HG03135 (cell line): ENCODE measurements around the gene IRF5.
"Not testable (repeated sequence)": the region's sequence is repeated elsewhere in the genome, so short reads cannot be mapped to it uniquely, and the experiment has no call there.

Experiments used
- ATAC-seq: cut with Tn5 transposase; IDR thresholded peaks from one replicate; pipeline ENCODE4 v1.9.1; 2021; ENCODE audit warnings: mild to moderate bottlenecking, moderate library complexity; ENCODE audit not compliant: unreplicated experiment

IRF5 gene

DNA sequence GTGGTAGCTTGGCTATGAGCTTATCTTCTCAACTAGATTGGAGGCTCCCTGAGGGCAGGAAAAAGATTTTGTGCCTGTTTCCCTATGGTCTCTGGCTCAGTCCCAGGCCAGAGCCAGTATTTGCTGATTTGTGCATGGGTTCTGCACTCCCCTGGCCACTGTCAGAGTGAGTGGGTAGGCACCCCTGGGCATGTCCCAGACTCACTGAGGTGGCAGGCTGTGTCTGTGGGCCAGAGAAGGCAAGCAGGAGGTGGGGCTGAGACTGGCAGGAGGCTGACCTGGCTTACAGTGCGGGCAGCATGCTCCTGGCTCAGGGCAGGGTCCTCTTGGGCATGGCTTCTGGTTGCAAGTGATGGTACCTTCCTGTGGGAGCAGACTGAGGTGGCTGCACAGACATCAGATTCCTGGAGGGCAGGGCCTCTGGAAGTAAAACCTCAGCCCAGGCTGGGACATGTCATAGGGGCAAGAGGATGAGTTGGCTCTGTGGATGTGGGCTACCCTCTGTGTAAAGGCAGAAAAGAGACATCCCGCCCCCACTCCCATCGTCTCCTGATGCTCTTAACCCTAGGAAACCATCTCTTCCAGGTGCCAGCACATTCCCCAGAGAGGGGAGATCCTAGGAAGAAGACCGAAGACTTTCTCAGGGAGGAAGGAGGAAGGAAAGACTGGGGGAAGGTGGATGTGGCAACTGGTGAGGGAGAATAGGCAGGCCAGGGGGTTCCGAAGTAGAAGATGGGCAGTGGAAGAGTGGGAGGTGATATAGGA is 31.5 kb upstream of the IRF5 start:
- ATAC-seq = no peak

DNA sequence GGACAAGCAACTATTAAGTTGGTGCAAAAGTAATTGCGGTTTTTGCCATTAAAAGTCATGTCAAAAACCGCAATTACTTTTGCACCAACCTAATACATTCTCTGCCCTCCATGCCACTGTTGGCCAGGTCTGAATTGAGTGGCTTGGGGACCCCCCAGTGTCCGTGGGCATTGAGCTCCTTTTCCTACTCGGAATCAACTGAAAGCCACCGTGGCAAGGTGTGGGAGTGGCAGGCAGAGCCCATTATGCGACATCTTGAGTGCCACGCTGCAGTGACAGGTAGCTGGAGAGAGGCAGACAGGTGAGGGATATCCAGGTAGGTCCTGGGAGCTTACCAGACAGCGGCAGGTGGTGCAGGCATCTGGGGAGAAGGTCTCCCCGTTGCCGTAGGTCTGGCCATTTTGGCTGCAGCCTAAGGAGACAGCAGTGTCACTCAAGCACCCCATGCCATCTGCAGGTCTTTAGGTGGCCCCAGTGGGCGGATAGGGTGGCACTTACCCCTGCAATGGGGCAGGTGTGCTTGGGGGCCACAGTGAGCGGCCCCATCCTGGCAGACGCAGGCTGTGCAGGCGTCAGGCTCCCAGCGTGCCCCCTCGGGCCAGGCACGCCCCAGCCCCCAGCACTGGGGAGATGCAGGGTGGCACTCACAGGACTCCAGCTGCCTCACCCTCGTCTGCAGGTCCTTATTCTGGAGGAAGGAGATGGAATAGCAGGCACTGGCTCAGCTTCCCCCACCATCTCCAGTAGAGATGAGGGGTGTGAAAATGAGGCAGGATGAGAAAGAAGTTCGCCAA is 30.8 kb upstream of the IRF5 start:
- ATAC-seq = no peak

DNA sequence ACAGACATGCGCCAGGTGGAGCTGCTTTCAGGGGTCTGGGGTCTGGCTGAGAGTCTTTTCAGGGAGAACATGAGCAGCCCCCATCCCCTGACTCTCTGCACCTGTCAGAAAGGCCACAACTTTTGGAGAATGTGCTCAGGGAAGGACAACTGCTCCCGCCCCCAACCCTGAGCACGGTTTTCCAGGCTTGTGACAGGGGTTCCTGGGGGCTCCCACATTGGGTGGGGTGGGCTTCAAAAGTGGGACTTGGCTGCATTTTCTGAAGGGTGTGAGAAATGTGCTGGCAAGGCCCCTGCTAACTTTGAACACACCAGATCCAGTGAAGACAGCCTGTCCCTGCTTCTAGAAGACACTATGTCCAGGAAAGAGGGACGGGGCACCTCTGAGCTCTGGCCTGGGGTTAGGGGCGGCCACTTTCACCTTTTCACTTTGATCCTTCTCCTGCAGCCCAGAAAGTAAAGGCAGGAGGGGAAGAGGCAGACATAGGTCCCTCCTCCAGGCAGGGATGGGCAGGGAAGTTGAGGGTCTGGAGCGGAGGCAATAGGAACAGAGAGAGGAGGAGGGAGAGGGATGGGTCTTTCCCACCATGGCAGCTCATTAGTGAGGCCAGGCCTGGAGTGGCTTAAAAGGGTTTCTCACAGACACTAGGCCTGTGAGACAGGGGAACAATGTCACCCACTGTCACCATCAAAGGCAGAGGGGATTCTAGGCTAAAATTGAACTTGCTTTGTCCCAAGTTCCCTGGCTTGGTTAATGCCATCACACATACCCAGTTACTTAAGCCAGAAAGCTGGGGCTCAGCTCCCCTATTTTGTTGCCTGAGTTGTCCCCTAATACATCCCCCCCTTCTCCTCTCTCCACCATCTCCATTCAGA is 28.7 kb upstream of the IRF5 start:
- no peak for ATAC-seq

DNA sequence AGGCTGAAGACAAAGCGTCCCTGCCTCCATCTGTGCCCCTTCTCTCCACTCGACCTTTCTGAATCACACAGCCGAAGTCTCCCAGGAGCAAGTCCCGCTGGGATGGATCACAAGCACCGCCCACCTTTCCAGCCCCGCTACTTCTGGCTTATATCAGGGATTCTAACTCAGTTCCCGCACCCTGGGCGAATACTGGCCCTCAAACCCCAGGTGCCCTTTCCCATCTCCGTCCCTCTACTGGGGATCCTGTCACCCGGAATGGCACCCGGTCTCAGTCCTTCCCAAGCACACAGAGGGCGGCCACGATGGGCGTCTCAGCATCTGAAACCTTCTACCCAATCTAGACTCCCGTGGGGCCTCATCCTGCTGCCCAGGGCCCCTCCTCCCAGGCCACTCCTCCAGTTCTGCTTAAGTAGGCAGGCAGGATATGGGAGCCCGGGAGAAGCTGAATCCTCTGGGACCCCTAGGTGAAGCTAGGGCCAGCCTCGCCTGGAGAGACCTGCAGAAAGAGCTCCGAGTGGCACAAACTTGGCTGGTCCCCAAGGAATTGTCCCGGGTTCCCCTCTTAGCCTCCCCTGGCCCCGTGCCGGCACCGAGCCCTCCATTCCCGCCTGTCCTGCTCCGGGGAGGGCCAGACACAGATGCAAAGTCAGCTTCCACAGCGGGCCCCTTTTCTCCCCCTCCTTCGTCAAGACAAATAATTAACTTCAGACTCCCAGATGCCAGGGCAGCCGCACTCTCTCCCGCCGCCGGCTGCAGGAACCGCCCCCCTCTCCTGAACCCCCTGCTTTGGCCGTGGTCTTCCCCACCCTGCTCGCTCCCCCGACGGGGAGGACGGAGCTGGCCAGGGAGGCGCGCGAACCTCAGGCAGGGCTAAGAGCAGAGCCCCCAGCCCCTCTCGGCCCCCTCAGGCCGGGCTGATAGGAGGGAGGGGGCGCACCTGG is 27.8 kb upstream of the IRF5 start:
- ATAC-seq = no peak

DNA sequence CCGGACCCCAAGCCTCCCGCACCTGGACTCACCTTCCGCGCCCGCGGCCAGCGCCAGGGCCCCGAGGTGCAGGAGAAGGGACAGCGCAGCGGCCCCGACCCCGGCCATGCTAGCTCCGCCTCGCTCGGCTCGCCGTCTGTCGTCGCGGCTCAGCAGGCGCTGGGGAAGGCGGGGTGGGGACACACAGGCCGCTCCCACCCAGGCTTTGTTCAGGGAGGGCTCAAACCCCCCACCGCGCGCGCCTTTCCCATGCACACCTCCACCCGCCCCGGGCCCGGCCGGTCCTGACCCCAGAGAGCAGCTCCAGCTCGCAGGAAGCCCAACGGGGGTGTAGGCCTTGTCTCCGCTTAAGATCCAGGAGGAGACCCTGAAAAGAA is 27.2 kb upstream of the IRF5 start, which contains the start of gene KCP:
Gene KCP, minus strand, starts transcription at position 141 of the 377 bp plus-strand sequence. Its CDS starts 33 bp downstream, at position 108.
- no peak for ATAC-seq

DNA sequence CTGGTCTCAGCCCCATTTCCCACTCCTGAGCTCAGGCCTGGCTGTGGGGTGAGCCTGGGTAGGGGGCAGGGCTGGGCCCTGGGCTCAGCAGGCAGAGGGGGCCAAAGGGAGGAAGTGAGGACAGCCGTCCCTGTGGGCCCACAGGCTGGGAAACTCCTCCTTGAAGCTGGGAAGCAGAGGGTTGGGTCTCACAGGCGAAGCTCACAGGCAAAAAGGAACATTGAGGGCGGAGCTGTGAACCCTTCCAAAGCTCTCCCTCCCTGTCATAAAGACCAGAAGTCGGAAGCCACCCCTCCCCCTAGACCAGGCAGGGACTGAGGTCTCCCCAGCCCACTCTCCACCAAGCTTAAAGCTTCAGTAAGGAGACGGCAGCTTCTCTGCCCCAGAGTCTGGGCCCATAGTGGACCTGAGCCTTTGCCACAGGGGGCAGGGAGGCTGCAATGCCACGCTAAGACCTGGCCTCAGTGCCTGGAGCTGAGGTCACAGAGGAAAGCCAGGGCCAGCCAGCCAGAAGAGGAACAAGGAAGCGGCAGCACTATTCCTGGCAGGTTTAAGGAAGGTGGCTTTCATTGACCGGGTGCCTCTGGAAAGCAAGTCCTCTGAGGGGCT is 26.2 kb upstream of the IRF5 start:
- no peak for ATAC-seq

DNA sequence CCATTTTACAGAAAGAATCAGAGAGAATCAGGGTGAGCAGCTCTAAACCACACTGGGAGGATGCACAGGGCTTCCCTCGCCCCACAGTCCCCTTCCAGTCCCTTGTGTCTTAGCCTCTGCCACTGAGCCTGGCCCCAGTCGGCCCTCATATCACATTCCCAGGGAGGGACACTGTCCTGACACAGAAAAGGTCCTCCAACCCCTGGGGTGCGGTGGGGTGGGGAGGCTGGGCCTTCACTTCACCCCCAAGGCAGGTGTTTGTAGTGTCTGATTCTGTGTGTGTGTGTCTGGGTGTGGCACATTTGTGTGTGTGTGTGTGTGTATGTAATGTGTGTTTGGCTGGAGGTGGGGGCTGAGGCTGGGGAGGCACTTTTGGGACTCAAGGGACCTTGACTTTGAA is 25.4 kb upstream of the IRF5 start:
- ATAC-seq = no peak

DNA sequence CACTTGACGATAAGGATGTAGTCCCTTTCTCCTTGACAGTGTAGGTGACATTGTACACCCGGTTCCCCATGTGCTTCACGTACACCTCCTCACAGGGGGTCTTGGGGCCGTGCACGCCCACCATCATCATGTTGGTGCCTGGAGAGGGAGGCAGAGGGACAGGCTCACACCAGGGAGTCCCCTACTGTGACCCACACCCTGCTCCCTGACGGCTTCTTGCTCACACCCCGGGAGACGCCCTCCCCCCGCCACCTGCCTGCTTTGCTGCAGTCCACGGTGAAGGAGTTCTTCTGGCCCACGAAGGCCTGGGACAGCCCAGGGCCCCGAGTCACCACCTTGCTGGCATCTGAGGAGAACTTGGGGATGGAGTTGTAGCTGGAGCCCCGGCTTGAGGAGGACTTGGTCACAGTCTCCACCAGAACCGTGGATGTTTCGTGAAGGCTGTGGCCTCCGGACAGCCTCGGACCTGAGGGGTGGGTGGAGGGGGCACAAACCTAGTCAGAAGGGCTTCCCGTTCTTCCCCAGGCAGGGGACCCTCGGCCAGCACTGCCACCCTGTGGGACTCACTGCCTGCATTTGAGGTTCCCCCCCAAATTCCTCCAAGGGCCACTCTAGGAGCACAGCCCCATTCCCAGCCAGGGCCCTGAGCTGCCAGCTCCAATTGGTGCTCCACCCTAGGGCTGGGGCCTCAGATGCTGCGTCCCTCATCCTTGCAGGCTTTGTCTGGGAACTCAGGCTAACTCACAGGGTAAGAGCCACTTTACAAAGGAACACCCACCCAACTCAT is 24.8 kb upstream of the IRF5 start:
- ATAC-seq = not testable (repeated sequence)

DNA sequence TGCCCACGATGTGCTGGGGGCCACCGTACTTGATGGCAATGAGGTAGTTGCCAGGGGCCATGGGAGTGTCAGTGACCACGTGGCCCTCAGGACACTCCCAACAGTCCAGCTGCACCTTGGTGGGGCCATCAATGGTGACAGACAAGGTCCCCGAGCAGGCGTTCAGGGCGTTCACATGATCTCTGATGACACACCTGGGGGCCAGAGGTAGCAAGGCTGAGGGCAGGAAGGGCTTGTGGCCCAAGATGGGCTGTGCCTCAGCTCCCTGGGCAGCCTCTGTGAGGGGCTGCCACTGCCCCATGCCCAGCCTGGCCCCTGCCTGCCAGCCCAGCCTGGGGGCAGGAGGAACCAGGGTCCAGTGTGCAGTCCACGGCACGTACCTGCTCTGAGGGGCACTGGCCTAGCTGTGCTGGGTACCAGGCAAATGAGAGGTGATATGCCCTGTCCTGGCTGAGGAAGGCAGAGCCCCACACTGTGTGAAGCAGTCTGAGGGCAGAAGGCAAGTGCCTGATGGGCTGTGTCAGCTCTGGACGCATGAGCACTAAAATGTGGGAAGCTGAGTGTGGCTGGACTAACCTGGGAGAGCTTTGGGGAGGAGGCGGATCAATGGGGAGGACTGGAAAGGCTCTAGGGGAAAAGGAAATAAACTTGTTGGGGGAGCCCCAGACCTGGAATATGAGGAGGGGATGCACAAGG is 23.7 kb upstream of the IRF5 start:
- ATAC-seq = no peak

DNA sequence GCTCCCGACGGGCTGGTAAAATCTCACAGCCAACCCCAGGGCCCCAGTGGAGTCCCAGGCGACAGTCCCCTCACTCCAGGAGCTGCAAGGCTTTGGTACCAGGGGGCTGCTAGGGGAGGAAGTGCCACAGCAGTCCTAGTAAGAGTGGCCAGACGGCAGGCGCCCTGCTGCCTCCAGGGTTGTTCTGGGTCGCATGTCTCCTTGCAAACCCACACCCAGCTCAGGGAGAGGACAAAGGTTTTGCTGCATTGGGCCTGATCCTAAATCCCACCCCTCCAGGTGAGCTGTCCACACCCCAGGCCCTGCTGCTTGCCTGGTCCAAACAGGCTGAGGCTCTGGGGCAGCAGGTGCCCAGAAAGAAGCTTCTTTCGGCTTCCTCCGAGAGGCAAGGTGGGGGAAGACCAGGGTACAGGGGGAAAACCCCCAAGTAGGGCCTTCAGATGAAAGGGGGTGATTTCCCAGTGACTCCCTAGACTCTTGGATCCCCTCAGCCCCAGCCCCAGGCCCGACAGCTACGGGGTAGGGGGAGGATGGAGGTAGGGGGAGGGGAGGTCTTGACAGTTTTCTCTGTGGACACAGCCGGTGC is 23.1 kb upstream of the IRF5 start:
- peak; percentile 56 for ATAC-seq

DNA sequence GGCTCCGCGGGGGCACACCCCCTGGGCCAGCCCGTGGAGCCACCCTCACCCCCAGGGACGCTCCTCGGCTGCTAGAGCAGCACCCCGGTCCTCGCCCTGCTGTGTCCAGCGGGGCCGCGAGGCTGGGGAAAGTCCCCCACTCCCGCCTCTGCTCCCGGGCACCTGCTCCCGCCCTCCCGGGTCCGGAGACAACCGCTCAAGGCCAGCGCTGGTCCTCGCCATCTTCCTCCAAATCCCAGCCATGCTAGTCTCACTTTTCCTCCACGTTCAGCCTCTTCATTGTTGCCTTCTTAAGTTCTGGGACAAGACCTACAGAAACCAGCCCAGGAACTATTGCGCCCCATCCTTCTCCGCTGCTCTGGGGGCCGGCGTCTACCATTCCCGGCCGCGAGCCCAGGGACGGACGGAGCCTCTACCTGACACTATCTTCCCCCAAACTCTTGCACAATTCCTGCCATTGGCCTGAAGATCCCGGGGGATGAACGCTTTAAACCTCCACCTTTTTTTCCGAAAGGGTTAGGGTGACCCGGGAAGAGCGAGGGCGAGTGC is 22.4 kb upstream of the IRF5 start:
- ATAC-seq = no peak

DNA sequence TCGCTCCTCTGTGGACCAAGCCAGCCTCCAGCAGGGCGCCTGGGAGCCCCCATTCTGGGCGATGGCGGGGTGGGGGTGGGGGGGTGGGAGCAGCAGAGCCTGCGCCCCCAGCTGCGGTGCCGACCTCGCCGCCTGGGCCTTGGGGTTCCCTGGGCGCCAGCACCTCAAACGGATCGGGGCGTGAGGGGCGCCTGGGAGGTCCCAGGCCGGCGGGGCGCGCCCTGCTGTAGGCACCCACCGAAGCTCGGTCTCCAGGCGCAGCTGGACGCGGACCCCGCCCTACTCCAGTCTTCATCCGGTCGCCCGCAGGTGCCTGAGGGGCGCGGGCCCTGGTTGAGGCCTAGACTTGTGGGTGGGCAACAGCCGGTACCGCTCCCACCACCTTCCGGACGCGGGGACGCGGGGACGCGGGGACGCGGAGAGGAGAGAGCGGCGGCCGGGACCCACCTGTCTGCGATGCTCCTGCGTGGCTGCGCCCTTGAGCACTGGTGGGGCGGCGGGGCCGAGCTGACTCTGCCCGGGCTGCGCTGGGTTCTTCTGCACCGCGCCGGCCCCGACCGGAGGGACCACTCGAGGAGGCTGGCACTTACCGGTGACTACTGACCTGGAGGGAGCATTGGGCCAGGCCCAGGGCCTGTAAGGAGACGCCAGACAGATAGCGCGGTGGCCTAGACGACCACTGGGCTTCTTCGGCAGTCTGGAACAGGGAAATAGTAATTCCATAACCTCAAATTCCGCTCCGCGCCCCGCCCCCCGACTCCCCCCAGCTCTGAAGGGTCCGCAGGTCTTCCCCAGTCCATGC is 21.7 kb upstream of the IRF5 start:
- no peak for ATAC-seq

DNA sequence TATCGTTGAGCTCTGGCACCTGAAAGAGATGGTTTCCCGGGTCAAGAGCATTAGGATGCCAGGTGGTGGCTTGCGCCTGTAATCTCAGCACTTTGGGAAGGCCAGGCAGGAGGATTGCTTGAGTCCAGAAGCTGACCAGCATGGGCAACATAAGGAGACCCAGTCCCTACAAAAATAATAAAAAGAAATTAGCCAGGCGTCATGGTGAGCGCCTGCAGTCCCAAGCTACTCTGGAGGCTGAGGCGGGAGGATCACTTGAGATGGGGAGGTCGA is 21.1 kb upstream of the IRF5 start:
- ATAC-seq = no peak

DNA sequence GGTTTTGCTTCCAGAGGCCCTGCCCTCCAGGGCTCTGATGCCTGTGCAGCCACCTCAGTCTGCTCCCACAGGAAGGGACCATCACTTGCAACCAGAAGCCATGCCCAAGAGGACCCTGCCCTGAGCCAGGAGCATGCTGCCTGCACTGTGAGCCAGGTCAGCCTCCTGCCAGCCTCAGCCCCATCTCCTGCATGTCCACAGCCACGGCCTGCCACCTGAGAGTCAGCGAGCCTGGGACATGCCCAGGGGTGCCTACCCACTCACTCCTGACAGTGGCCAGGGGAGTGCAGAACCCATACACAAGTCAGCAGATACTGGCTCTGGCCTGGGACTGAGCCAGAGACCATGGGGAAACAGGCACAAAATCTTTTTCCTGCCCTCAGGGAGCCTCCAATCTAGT is 20.6 kb upstream of the IRF5 start:
- no peak for ATAC-seq

DNA sequence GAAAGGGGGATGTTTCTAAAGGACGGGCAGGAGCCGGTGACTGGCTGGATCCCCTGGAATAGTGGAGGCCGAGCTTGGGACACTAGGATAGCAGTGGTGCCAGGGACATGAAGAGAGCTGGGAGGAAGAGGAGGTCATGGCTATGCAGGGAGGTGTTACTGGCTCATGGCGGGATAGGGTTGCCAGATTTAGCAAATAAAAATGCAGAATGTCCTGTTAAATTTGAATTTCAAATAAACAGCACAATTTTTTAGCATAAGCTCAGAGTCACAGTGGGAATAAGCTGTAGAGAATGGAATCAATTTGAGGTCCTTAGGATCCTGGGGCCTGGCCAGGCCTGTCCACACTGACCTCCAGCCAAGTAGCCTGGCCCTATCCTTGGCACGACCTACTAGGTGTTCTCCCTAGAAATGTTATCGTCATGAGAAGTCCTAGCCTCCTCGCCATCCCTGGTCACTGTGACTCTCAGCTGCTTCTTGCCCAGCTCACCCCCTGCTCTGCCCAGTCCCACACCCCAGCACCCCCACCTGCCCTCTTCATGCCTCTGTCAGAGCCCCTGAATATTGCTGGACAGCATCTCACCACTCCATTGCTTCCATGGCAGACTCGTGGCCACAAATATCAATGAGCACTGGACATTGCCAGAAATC is 19.6 kb upstream of the IRF5 start:
- ATAC-seq = no peak

DNA sequence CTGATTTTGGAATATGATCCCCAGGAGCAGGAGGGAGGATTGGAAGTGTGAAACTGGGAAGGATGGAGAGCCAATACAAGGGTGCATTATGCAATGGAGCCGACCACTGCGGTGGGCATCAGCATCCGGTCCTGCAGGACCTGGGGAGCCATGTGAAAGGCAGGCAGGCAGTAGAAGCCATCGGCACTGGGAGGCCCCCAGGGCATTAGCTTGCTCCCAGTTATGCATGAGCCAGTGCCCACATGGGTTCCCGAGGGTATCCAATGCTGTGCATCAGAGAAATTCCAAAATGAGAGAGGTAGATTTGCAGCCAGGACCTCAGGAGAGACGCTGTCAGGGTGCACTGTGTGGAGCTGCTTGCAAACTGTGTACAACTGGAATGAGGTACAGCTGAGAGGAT is 18.5 kb upstream of the IRF5 start:
- no peak for ATAC-seq
